GM23248 (cell line): ENCODE results near the gene HABP2. TPM values are rescaled to one million over a fixed set of nuclear protein-coding genes. Genes with fewer than 3 reads are reported as not detected.

ENCODE experiments used
- DNase-seq: peaks from one replicate; pipeline ENCODE4 v3.0.0-alpha.2; 2015
- H2AFZ ChIP-seq: fragments of 200-600 bp; sonication (generic); 2 replicates; pipeline ENCODE4 v1.6.1; 2016; ENCODE audit warnings: antibody characterized with exemption
- H3F3A ChIP-seq: fragments of 200-600 bp; sonication (generic); 2 replicates; pipeline ENCODE4 v1.6.1; 2016; ENCODE audit warnings: mild to moderate bottlenecking, antibody characterized with exemption, mixed run types; ENCODE audit not compliant: insufficient read depth
- H3K27ac ChIP-seq: fragments of 200-600 bp; sonication (generic); 2 replicates; pipeline ENCODE4 v1.5.1; 2016; ENCODE audit warnings: mild to moderate bottlenecking
- H3K27me3 ChIP-seq: fragments of 200-600 bp; sonication (generic); replicated peaks from 2 replicates; pipeline ENCODE4 v1.6.1; 2016; ENCODE audit warnings: mild to moderate bottlenecking; ENCODE audit not compliant: insufficient read depth
- H3K36me3 ChIP-seq: fragments of 200-600 bp; sonication (generic); 2 replicates; pipeline ENCODE4 v1.6.1; 2016; ENCODE audit warnings: low read depth, mild to moderate bottlenecking
- H3K4me1 ChIP-seq: fragments of 200-600 bp; sonication (generic); 2 replicates; pipeline ENCODE4 v1.6.1; 2016; ENCODE audit warnings: mild to moderate bottlenecking; ENCODE audit not compliant: insufficient read depth
- H3K4me2 ChIP-seq: fragments of 200-600 bp; sonication (generic); one replicate; pipeline ENCODE4 v1.6.1; 2016; ENCODE audit warnings: mild to moderate bottlenecking; ENCODE audit not compliant: unreplicated experiment
- H3K4me3 ChIP-seq: fragments of 200-600 bp; sonication (generic); 2 replicates; pipeline ENCODE4 v1.5.1; 2016; ENCODE audit warnings: mild to moderate bottlenecking
- H3K79me2 ChIP-seq: fragments of 200-600 bp; sonication (generic); 2 replicates; pipeline ENCODE4 v1.6.1; 2016; ENCODE audit warnings: mild to moderate bottlenecking; ENCODE audit not compliant: insufficient read depth
- H3K9ac ChIP-seq: fragments of 200-600 bp; sonication (generic); 2 replicates; pipeline ENCODE4 v1.6.1; 2016; ENCODE audit warnings: mild to moderate bottlenecking
- H3K9me2 ChIP-seq: fragments of 200-600 bp; sonication (generic); 2 replicates; pipeline ENCODE4 v1.6.1; 2016; ENCODE audit warnings: mixed run types, mild to moderate bottlenecking, moderate library complexity; ENCODE audit not compliant: insufficient read depth
- H3K9me3 ChIP-seq: fragments of 200-600 bp; sonication (generic); one replicate; pipeline ENCODE4 v1.6.1; 2017; ENCODE audit warnings: low read depth
- H4K20me1 ChIP-seq: fragments of 200-600 bp; sonication (generic); 2 replicates; pipeline ENCODE4 v1.6.0; 2016; ENCODE audit not compliant: insufficient read depth
- EZH2 ChIP-seq: fragments of 200-600 bp; sonication (generic); IDR thresholded peaks from 2 replicates; pipeline ENCODE4 v1.6.1; 2018; ENCODE audit warnings: antibody characterized with exemption, mild to moderate bottlenecking; ENCODE audit not compliant: insufficient read depth, poor library complexity, severe bottlenecking
- EZH2phosphoT487 ChIP-seq: fragments of 200-600 bp; sonication (generic); IDR thresholded peaks from 2 replicates; pipeline ENCODE4 v1.6.1; 2018; ENCODE audit warnings: antibody characterized with exemption, moderate library complexity, mild to moderate bottlenecking, low read depth; ENCODE audit not compliant: insufficient read depth
- WGBS, 2 experiments: methylation state at CpG; one replicate each; pipeline ENCODE4 v1.1.6; 2015 to 2017; ENCODE audit warnings: low lambda C conversion rate in 2 of 2, low coverage in 1 of 2; ENCODE audit errors: missing lambda C conversion rate in 2 of 2; 5-methylcytosine and 5-hydroxymethylcytosine counted together
- in situ Hi-C: fragments of 300-500 bp; cut with MboI; formaldehyde crosslinking; loops from 2 replicates; pipeline ENCODE4 v1.15.0; 2020
- polyA plus RNA-seq: library from polyadenylated mRNA; unstranded; fragments of >200 nt; fragmentation: Nextera tagmentation; extraction: Ambion mirVana; gene quantifications from 2 replicates; pipeline ENCODE4 v1.2.1, GENCODE V29; 2016
- total RNA-seq: library from RNA; depleted of rRNA; stranded (reverse); fragments of >200 nt; shearing (Covaris generic); gene quantifications from 2 replicates; pipeline ENCODE4 v1.2.3, GENCODE V29; 2014

HABP2 gene
- total and polyA plus RNA-seq, 2 experiments from 2014 or later, result not detected

DNA sequence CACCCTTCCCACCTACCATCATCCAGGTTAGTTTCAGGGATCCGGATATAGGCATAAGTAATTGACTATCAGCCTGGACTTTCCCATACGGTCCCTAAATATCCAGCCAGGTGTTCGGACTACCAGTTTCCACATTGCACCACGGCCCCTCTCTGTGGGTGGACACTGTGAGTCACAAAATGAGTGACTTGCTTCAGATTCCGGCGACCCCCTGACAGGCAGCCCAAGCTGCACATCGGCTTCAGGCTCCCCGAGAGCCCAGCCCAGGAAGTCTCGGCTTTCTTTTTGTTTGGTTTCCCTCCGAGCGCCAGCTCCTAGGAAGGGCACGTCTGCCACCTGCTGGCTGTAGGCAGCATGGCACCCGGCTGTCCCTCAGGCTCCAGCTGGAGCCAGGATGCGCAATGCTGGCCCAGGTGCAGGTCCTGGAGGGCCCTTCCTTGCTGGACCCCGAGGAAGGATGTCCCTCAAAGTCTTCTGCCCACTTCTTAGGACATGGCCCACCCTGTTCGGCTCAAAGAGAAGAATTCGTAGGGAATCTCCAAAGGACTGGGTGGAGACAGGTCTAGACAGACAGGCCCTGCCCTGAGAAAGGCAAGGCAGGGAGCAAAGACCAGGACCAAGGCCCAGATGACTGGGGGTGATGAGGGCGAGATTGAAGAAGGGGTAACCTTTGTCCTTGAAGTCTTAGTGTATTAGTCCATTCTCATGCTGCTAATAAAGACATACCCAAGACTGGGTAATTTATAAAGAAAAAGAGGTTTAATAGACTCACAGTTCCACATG lies 10.6 kb downstream of the HABP2 start:
- Histone ChIP-seq H3K4me1 (no peaks in the 10 kb centered on the region), H3K4me3 (peak overlapping the region; percentile 64), H3K27ac (no peak overlapping the region), H3K9me2 (no peaks in the 10 kb centered on the region), H3K79me2 (no peaks in the 10 kb centered on the region), H4K20me1 (no peaks in the 10 kb centered on the region), H2AFZ (peak overlapping the region; percentile 82), H3K9ac (0 out of 2 replicates have a peak overlapping the region, but pooled peaks have one; percentile 31), H3K9me3 (no peaks in the 10 kb centered on the region), H3K4me2 (peak overlapping the region; percentile 75), H3K27me3 (peaks cover 4% of the 10 kb centered on the region; the same call in 1 of the 2 replicates), H3F3A (no peaks in the 10 kb centered on the region), H3K36me3 (no peaks in the 10 kb centered on the region)
- in situ Hi-C loops, result no loop called here
- DNase-seq, result peak; percentile 85
- no peak for TF ChIP-seq EZH2phosphoT487
- WGBS, 2 experiments, result 8 to 9% methylated on average over 18 of the region's 18 CpGs

DNA sequence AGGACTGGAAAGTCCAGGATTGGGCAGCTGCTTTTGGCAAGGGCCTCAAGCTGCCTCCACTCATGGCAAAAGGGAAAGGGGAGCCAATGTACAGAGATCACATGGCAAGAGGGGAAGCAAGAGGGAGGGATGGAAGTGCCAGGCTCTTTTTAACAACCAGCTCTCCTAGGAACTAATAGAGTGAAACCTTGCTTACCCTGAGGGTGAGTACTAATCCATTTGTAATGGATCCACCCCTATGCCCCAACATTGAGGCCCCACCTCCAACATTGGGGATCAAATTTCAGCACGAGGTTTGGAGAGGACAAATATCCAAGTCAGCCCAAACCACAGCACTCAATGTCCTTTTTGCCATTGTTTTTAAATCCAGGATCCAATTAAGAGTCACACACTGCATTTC lies 12.5 kb downstream of the HABP2 start:
- Histone ChIP-seq H4K20me1 (no peaks in the 10 kb centered on the region), H3K27me3 (peaks cover 13% of the 10 kb centered on the region; the same call in 1 of the 2 replicates), H3K9ac (no peak overlapping the region), H2AFZ (no peak overlapping the region), H3K36me3 (no peaks in the 10 kb centered on the region), H3K9me2 (no peaks in the 10 kb centered on the region), H3K4me1 (no peaks in the 10 kb centered on the region), H3K4me3 (no peak overlapping the region), H3K79me2 (no peaks in the 10 kb centered on the region), H3K4me2 (no peak overlapping the region), H3F3A (no peaks in the 10 kb centered on the region), H3K27ac (no peak overlapping the region), H3K9me3 (no peaks in the 10 kb centered on the region)
- no peak for DNase-seq
- WGBS, 2 experiments, result 6 to 7% methylated on average over 1 of the region's 1 CpG
- in situ Hi-C loops, result no loop called here
- TF ChIP-seq EZH2 (no peak), EZH2phosphoT487 (no peak)

DNA sequence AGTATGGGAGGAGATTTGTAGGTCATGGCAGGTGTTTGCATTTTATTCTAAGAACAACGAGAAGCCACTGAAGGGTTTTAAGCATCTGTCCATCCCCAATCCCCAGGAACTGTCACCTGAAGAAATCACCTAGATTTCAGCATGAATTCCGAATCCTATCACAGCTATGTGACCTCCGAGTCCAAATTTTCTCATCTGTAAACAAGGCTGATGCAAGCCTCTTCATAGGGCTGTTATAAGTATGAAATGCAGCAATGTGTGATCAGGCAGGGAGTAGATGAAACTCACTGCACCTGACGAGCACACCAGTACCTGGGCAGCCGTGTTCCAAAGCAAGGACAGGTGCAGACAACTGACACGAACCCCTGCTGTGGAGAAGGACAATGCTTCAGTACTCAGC lies 14.0 kb downstream of the HABP2 start:
- TF ChIP-seq EZH2 (no peak), EZH2phosphoT487 (no peak)
- Histone ChIP-seq H2AFZ (no peak overlapping the region), H4K20me1 (no peaks in the 10 kb centered on the region), H3F3A (no peaks in the 10 kb centered on the region), H3K9me2 (no peaks in the 10 kb centered on the region), H3K4me1 (no peaks in the 10 kb centered on the region), H3K27ac (no peak overlapping the region), H3K36me3 (no peaks in the 10 kb centered on the region), H3K4me3 (no peak overlapping the region), H3K4me2 (no peak overlapping the region), H3K9ac (no peak overlapping the region), H3K27me3 (peaks cover 13% of the 10 kb centered on the region; the same call in 1 of the 2 replicates), H3K9me3 (no peaks in the 10 kb centered on the region), H3K79me2 (no peaks in the 10 kb centered on the region)
- in situ Hi-C loops, result no loop called here
- 53 to 59% methylated on average over 6 of the region's 6 CpGs for WGBS, 2 experiments
- DNase-seq, result no peak

DNA sequence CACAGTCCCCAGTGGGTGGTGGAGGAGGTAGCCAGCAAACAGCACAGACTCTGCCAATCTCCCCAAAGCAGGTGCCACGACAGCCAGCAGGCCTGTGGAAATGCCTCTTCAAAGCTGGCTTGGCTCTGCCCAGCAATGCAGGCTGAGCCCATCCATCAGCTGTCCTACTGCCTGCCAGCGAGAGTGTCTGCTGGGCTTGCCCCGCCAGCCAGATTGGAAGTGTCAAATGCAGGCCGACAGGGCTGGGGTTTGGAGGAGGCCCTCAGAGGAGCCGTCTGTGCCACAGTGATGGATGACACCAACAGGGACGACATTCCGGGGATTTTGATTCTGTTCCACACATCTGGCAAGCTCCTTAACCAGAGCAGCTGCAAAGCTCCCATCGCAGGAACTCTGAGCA lies 16.7 kb downstream of the HABP2 start:
- no peaks in the 10 kb centered on the region for H3K36me3 ChIP-seq
- peaks cover 13% of the 10 kb centered on the region; the same call in 1 of the 2 replicates for H3K27me3 ChIP-seq
- H3K27ac ChIP-seq, result no peak overlapping the region
- no peaks in the 10 kb centered on the region for H4K20me1 ChIP-seq
- no peak overlapping the region for H3K4me2 ChIP-seq
- H3K9me3 ChIP-seq, result no peaks in the 10 kb centered on the region
- no peak overlapping the region for H2AFZ ChIP-seq
- in situ Hi-C loops, result no loop called here
- no peaks in the 10 kb centered on the region for H3K79me2 ChIP-seq
- H3K4me1 ChIP-seq, result no peaks in the 10 kb centered on the region
- no peak overlapping the region for H3K9ac ChIP-seq
- H3K4me3 ChIP-seq, result no peak overlapping the region
- H3F3A ChIP-seq, result no peaks in the 10 kb centered on the region
- no peak for DNase-seq
- H3K9me2 ChIP-seq, result no peaks in the 10 kb centered on the region
- TF ChIP-seq EZH2, result no peak
- no peak for TF ChIP-seq EZH2phosphoT487
- WGBS, 2 experiments, result 3 to 12% methylated on average over 6 to 8 of the region's 8 CpGs
